Measurements from ENCODE around the gene PDGFB.

Gene PDGFB

DNA sequence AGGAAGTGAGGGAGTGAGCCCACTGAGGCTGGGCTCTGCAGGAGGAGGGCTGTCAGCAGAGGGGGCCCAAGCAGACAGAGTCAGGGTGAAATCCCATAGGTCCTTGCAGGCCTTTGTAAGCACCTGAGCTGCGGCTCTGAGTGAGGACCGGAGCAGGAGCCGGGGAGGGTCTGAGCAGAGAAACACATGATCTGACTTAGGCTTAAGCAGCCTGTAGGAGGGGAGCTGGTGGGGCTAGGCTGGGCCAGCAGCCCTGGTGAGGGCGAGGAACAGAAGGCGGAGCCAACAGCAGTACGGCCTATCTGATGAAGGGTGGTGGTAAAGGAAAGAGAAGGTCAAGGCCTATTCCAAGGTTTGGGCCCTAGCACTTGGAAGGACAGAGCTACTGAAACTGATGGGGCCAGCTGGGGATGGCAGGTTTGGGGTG is 65.4 kb downstream of the PDGFB start:
- TF ChIP-seq, protein P1, sequence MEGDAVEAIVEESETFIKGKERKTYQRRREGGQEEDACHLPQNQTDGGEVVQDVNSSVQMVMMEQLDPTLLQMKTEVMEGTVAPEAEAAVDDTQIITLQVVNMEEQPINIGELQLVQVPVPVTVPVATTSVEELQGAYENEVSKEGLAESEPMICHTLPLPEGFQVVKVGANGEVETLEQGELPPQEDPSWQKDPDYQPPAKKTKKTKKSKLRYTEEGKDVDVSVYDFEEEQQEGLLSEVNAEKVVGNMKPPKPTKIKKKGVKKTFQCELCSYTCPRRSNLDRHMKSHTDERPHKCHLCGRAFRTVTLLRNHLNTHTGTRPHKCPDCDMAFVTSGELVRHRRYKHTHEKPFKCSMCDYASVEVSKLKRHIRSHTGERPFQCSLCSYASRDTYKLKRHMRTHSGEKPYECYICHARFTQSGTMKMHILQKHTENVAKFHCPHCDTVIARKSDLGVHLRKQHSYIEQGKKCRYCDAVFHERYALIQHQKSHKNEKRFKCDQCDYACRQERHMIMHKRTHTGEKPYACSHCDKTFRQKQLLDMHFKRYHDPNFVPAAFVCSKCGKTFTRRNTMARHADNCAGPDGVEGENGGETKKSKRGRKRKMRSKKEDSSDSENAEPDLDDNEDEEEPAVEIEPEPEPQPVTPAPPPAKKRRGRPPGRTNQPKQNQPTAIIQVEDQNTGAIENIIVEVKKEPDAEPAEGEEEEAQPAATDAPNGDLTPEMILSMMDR (IDR thresholded peaks at IDR 0.05) = no peak

DNA sequence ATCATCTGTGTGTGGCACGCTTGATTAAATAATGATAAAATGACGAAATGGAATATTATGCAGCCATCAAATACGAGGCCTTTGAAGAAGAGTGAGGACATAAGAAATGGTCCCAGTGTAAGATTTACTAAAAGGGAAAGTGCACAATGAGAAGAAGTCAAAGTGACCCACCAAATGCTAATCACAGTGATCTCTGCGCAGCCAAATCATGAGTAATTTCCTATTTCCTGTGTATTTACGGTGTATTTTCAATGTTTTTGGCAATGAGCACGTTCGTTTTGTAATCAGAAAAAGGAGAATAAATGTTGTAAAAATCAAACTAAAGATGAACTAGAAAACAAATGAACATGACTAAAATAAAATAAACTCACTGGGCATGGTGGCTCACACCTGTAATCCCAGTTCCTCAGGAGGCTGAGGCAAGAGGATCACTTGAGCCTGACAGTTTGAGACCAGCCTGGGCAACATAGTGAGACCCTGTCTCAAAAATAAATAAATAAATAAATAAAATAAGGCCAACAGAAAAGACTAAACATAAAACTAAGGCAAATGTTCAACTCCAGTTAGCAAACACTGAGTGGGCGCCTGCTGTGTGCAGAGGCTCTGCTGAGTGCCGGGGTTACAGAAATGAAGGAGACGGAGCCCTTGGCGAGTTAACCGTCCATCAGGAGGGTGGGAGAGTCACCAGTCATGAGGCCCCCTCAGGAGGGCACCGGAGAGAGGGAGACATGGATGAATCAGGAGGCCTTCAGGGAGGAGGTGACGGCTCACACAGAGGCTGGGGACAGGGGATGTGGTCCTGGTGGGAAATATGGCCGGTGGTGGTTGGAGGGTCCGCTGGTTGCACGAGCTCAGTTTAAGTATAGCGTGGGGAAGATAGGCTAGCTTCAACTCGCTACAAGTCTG is 66.3 kb downstream of the PDGFB start:
- TF ChIP-seq, protein P1 (IDR thresholded peaks at IDR 0.05) = no peak

DNA sequence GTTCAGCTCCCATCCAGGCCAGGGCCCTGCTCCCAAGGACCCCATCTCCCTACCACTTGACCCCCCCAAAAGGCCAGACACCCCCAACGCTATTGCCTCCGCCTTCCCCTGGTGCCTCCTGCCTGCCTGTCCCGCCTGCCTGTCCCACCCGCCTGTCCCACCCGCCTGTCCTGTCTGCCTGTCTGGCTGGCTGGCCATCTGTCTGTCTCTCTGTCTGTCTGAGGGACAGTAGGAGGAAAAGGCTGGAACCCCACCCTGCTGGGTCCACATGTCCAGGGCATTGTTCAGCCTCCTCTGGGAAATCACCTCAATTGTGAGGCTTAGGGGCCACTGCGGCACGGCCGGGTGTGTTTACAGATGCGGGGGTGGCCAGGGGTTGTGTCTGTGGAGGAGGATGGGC is 67.0 kb downstream of the PDGFB start:
- TF ChIP-seq, protein P1 (IDR thresholded peaks at IDR 0.05) = no peak

DNA sequence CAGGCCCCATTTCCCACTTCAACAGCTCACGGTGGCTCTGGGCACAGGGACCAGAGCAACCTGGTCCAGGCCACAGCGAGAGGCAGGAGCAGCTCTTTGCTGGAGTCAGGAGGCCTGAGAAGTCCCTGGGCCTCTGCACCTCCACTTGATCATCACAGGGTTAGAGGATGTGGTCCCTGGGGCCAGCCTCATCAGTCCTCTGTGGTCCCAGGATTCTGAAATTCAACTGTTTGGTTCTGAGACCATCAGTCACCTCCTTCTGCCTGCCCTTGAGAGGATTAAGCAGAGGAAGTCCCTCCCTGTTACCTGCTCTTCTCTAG is 67.4 kb downstream of the PDGFB start:
- TF ChIP-seq, protein P1 (IDR thresholded peaks at IDR 0.05) = no peak

DNA sequence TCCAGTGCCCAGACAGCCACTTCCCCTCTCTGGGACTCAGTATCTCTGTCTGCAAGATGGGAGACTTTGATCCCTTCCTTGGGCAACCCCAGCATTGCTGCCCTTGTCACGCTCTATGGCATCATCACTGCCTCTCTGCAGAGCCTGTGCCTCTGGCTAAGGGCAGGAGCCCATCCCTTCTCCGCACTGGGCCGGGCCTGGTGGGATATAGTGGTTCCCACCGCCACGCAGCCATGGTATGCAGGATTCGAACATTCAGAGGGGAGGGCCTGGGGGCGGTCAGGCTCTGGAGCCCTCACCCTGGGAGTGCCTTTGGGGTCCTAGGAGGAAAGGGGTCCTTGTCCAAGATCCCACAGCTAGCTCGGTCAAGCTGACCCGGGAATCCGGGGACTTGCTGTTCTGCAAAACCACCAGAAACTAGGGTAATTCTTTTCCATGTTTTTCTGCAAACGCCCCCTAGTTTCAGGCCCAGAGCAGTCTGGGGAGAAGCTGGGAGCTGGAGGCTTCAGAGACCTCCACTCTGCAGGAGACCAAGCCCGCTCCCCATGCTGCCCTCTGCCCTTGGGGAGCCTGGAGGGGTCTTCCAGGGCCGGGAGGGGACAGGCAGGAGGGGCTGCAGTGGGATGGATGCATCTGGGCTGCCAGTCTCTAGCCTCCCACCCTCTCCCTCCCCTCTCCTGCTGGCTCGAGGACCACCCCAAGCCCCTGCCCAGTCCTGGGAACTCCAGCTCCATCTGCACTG is 67.9 kb downstream of the PDGFB start:
- TF ChIP-seq, protein P1 (IDR thresholded peaks at IDR 0.05) = no peak

DNA sequence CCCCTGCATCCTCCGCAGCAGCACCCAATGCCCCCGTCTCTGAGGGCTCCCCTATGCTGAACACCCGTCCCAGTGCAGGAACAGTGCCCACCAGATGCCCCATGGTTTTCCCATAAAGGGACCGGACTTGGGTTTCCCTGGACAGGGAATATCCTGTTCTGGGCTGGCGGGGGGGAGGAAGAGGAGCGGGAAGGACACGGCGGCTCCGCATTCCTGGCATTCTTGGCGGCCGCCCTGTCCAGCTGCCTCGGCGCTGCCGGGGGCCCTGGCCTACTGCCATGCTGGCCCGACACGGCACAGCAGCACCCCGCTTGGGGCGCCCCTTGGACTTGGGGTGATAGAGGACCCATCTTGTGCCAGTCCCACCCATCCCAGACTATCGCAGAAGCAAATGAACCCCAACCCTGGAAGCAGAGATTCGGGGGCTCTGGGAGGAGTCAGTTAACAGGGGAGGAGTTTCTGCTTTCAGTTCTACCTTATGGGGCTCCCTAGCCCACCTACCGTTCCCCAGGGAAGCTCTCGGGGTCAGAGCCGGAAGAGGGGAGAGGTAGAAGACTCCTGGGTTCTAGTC is 68.6 kb downstream of the PDGFB start:
- TF ChIP-seq, protein P1 (IDR thresholded peaks at IDR 0.05) = no peak

DNA sequence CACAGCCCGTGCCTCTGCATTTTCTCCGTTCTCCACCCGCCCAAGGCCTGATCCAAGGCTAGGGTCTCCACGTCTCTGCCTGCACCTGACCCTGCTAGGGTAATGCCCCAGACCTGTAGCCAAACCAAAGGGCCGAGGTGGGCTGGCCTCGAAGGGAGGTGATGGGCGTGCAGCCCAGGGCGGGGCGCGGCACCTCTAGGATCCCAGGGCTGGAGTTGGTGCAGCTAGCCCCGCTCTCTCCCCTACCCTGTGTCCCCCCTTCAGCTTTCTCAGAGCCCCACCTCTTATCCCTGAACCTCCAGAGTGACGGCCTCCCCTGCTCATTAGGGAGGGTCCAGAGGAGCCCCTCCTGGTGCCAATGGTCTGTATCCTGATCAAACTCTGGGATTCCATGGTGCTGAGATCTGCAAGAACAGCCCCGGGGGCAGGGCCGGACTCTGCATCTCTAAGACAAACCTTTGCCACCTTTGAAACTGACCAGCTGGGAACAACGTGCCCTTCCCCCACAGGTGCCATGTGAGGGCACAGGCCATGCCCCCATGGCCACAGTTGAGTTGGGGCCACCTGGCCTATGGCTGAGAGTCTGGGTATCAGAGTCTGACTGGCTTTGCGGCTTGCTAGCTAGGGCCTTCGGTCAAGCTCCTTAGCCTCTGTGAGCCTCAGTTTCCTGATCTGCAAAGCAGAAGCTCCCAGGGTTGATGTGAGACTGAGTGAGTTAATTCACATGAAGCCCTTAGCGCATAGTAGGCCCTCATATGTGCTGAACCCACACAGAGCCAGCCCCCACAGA is 69.2 kb downstream of the PDGFB start:
- TF ChIP-seq, protein P1 (IDR thresholded peaks at IDR 0.05) = no peak
